ENCODE results near the gene BICD1. TPM values are rescaled to one million over a fixed set of nuclear protein-coding genes. Genes with fewer than 3 reads are reported as not detected.

The BICD1 gene
- total and polyA plus RNA-seq, 2 experiments from 2014 or later, result 59.3 to 83.6 TPM

DNA sequence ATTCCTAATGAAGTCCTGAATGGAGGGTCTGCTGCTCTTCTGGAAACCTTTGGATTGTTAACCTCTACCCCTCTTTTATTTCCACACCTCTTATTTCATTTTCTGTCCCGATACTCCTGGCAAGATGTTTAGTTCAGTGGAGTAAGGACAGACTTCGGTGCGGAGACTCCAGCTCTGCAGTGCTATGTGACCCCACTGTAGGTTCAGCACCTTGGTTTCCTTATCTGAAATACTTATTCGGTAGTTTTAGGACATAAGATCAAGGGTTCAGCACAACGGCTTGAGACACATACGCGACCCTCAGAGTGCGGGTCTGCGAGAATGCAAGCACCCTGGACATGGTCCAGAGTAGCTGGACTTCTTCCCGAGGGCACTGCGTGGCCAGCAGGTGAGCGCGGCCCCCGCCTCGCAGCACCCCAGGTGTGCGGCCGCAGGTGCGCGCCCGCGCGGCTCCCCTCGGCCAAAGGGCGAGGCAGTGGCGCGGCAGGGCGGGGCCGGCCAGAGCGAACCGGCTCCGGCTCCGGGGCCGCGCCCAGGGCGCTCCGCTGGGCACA, 292.2 kb downstream of the BICD1 start:
- Mint-ChIP-seq H3K4me3 (peak overlapping the region; percentile 82), H3K9me3 (no peaks in the 10 kb centered on the region), H3K36me3 (ENCODE audit: low read depth) (peaks cover 34% of the 10 kb centered on the region), H3K4me1 (peaks cover 35% of the 10 kb centered on the region), H3K27ac (peak overlapping the region; percentile 92), H3K27me3 (ENCODE audit: insufficient read depth, low read depth, poor library complexity) (peaks cover 11% of the 10 kb centered on the region)
- peaks cover 19% of the 10 kb centered on the region for H3F3A ChIP-seq (replicated peaks; ENCODE audit: low read depth)
- peak overlapping the region; percentile 72 for H3K4me2 ChIP-seq
- H4K20me1 ChIP-seq (replicated peaks; ENCODE audit: insufficient read depth), result peaks cover 7% of the 10 kb centered on the region
- peak overlapping the region; percentile 67; the same call in 1 of the 2 replicates for H2AFZ ChIP-seq
- peak overlapping the region; percentile 65 for H3K4me3 ChIP-seq
- no peak; the same call in 2 of the 3 replicates for ATAC-seq
- H3K9me2 ChIP-seq (ENCODE audit: insufficient read depth), result no peaks in the 10 kb centered on the region
- H3K36me3 ChIP-seq (ENCODE audit: insufficient read depth), result no peaks in the 10 kb centered on the region
- TF ChIP-seq CREB1 (CRISPR knock-in tag; IDR thresholded peaks at IDR 0.05; ENCODE audit: low read depth) (no peak), NANOG (IDR thresholded peaks at IDR 0.05; ENCODE audit: borderline replicate concordance) (no peak), ZNF114 (CRISPR knock-in tag; IDR thresholded peaks at IDR 0.05) (no peak), EZH2phosphoT487 (IDR thresholded peaks at IDR 0.05; ENCODE audit: unreplicated experiment) (no peak)
- H3K79me2 ChIP-seq (replicated peaks; ENCODE audit: insufficient read depth), result peaks cover 34% of the 10 kb centered on the region
- H3K27ac ChIP-seq (ENCODE audit: low read depth), result peak overlapping the region; percentile 98
- DNase-seq (ENCODE audit: low spot score), result no peak
- H3K27me3 ChIP-seq (ENCODE audit: insufficient read depth), result no peaks in the 10 kb centered on the region
- H3K4me1 ChIP-seq (ENCODE audit: insufficient read depth), result peaks cover 38% of the 10 kb centered on the region

GRCh38 chr12:32399370-32400113, 292.9 kb downstream of the BICD1 start, which contains the start of gene FGD4:
FGD4 (plus strand) TSS chr12:32399558.
- Mint-ChIP-seq H3K4me3 (peak within 1 kb of the TSS; percentile 82), H3K4me1 (peaks cover 39% of the 10 kb centered on the region), H3K27ac (peak within 1 kb of the TSS; percentile 92), H3K9me3 (no peaks in the 10 kb centered on the region), H3K27me3 (ENCODE audit: insufficient read depth, low read depth, poor library complexity) (peaks cover 11% of the 10 kb centered on the region), H3K36me3 (ENCODE audit: low read depth) (peaks cover 37% of the 10 kb centered on the region)
- peaks cover 14% of the 10 kb centered on the region for H4K20me1 ChIP-seq (replicated peaks; ENCODE audit: insufficient read depth)
- no peaks in the 10 kb centered on the region for H3K9me2 ChIP-seq (ENCODE audit: insufficient read depth)
- H3K27me3 ChIP-seq (ENCODE audit: insufficient read depth), result no peaks in the 10 kb centered on the region
- DNase-seq (ENCODE audit: low spot score) (peak; percentile 92), ATAC-seq (peak; percentile 72)
- TF ChIP-seq REST (IDR thresholded peaks at IDR 0.05; ENCODE audit: unreplicated experiment) (no peak), CREB1 (CRISPR knock-in tag; IDR thresholded peaks at IDR 0.05; ENCODE audit: low read depth) (no peak; the same call in 1 of the 2 replicates), STAT1 (IDR thresholded peaks at IDR 0.05; ENCODE audit: unreplicated experiment) (no peak), POLR2AphosphoS5 (IDR thresholded peaks at IDR 0.05; ENCODE audit: low read depth) (peak; percentile 64)
- TF ChIP-seq, protein P1, sequence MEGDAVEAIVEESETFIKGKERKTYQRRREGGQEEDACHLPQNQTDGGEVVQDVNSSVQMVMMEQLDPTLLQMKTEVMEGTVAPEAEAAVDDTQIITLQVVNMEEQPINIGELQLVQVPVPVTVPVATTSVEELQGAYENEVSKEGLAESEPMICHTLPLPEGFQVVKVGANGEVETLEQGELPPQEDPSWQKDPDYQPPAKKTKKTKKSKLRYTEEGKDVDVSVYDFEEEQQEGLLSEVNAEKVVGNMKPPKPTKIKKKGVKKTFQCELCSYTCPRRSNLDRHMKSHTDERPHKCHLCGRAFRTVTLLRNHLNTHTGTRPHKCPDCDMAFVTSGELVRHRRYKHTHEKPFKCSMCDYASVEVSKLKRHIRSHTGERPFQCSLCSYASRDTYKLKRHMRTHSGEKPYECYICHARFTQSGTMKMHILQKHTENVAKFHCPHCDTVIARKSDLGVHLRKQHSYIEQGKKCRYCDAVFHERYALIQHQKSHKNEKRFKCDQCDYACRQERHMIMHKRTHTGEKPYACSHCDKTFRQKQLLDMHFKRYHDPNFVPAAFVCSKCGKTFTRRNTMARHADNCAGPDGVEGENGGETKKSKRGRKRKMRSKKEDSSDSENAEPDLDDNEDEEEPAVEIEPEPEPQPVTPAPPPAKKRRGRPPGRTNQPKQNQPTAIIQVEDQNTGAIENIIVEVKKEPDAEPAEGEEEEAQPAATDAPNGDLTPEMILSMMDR (conservative IDR thresholded peaks at IDR 0.05; ENCODE audit: low read depth in 2 of 2), result peak; percentile 48 to 69
- H2AFZ ChIP-seq, result peak within 1 kb of the TSS; percentile 67; the same call in 1 of the 2 replicates
- H3K36me3 ChIP-seq (ENCODE audit: insufficient read depth), result no peaks in the 10 kb centered on the region
- peaks cover 40% of the 10 kb centered on the region for H3K79me2 ChIP-seq (replicated peaks; ENCODE audit: insufficient read depth)
- H3K4me2 ChIP-seq, result peak within 1 kb of the TSS; percentile 72
- H3K27ac ChIP-seq (ENCODE audit: low read depth), result peak within 1 kb of the TSS; percentile 98
- H3K4me3 ChIP-seq, result peak within 1 kb of the TSS; percentile 65
- H3K4me1 ChIP-seq (ENCODE audit: insufficient read depth), result peaks cover 43% of the 10 kb centered on the region
- H3F3A ChIP-seq (replicated peaks; ENCODE audit: low read depth), result peaks cover 22% of the 10 kb centered on the region
